Ascending aorta (tissue), 2 donors: ENCODE results near the gene TMC1. TPM values are rescaled to one million over a fixed set of nuclear protein-coding genes. Genes with fewer than 3 reads are reported as not detected.
"Not testable (repeated sequence)": the region's sequence is repeated elsewhere in the genome, so short reads cannot be mapped to it uniquely, and the experiment has no call there.

Experiments used
- DNase-seq, 2 donors: peaks; one replicate each; pipeline ENCODE4 v3.0.0-alpha.2; 2019; ENCODE audit warnings: low spot score in 2 of 2
- H3K27ac ChIP-seq, 2 donors: fragments of 200-600 bp; sonication (generic); one replicate each; pipeline ENCODE4 v1.5.1; 2016 to 2017; ENCODE audit warnings: mild to moderate bottlenecking in 1 of 2
- H3K27me3 ChIP-seq: fragments of 200-600 bp; sonication (generic); one replicate; pipeline ENCODE4 v1.5.1; 2017
- H3K36me3 ChIP-seq, 2 donors: fragments of 200-600 bp; sonication (generic); one replicate each; pipeline ENCODE4 v1.5.1; 2016
- H3K4me1 ChIP-seq, 2 donors: fragments of 200-600 bp; sonication (generic); one replicate each; pipeline ENCODE4 v1.5.1; 2016 to 2017; ENCODE audit warnings: mild to moderate bottlenecking in 1 of 2
- H3K4me3 ChIP-seq, 2 donors: fragments of 200-600 bp; sonication (generic); one replicate each; pipeline ENCODE4 v1.5.1; 2016 to 2017; ENCODE audit warnings: mild to moderate bottlenecking in 1 of 2
- H3K9me3 ChIP-seq, 2 donors: fragments of 200-600 bp; sonication (generic); one replicate each; pipeline ENCODE4 v1.5.1; 2016
- CTCF ChIP-seq, 3 experiments: fragments of 200-600 bp in 2 of 3; fragments of 450-650 bp in 1 of 3; sonication (generic) in 2 of 3; IDR thresholded peaks; one replicate each; pipeline ENCODE4 v1.5.1; 2016 to 2019; ENCODE audit warnings: antibody characterized with exemption in 3 of 3, mild to moderate bottlenecking in 1 of 3, moderate library complexity in 1 of 3
- intact Hi-C: fragments of 100-400 bp; cut with DNase I; formaldehyde crosslinking; loops from one replicate; pipeline ENCODE4 v1.15.1; 2023
- total RNA-seq: library from RNA; depleted of rRNA; stranded (reverse); fragments of >200 nt; gene quantifications from one replicate; pipeline ENCODE4 v1.1.0, GENCODE V29; 2016

The TMC1 gene
- total RNA-seq, 1 donor from 2014 or later, result not detected

- DNase-seq, result no peak
- Histone ChIP-seq H3K4me3 (no peak overlapping the region), H3K27me3 (no peaks in the 10 kb centered on the region), H3K27ac (no peak overlapping the region), H3K4me1 (peaks cover 0 to 9% of the 10 kb centered on the region in 2 donors), H3K9me3 (no peaks in the 10 kb centered on the region), H3K36me3 (no peaks in the 10 kb centered on the region)
- TF ChIP-seq CTCF (IDR thresholded peaks at IDR 0.05), result no peak
- intact Hi-C loops, result loop anchor here (5.0 kb wide), 1 partner anchor 91 kb away; no protein-coding TSS in a partner anchor
Measured at GRCh38 chr9:72855890-72856523, 334.6 kb downstream of the TMC1 start.

- peak; percentile 58 to 74 (median 64) for TF ChIP-seq CTCF (IDR thresholded peaks at IDR 0.05)
- DNase-seq, result peak in 1 of 2 donors; percentile 73
- no peaks in the 10 kb centered on the region for H3K27me3 ChIP-seq
- H3K27ac ChIP-seq, result peak overlapping the region in 1 of 2 donors; percentile 36
- H3K36me3 ChIP-seq, result no peaks in the 10 kb centered on the region
- H3K9me3 ChIP-seq, result no peaks in the 10 kb centered on the region
- H3K4me1 ChIP-seq, result peaks cover 0 to 9% of the 10 kb centered on the region in 2 donors
- intact Hi-C loops, result loop anchor here (1.0 to 5.0 kb wide), 3 partner anchors 90 to 225 kb away; no protein-coding TSS in a partner anchor
- H3K4me3 ChIP-seq, result no peak overlapping the region
Measured at GRCh38 chr9:72856972-72857623, 335.7 kb downstream of the TMC1 start.

GRCh38 chr9:72857624-72857996 lies 336.2 kb downstream of the TMC1 start:
- no peak for DNase-seq
- Histone ChIP-seq H3K9me3 (no peaks in the 10 kb centered on the region), H3K36me3 (no peaks in the 10 kb centered on the region), H3K27me3 (no peaks in the 10 kb centered on the region), H3K4me1 (peaks cover 0 to 9% of the 10 kb centered on the region in 2 donors), H3K27ac (peak overlapping the region; percentile 36 to 44), H3K4me3 (no peak overlapping the region)
- intact Hi-C loops, result loop anchor here (1.0 to 5.0 kb wide), 3 partner anchors 90 to 225 kb away; no protein-coding TSS in a partner anchor
- TF ChIP-seq CTCF (IDR thresholded peaks at IDR 0.05), result no peak

- intact Hi-C loops, result loop anchor here (5.0 kb wide), 1 partner anchor 89 kb away; no protein-coding TSS in a partner anchor
- no peak for DNase-seq
- H3K36me3 ChIP-seq, result no peaks in the 10 kb centered on the region
Measured at GRCh38 chr9:72858089-72858912, 336.9 kb downstream of the TMC1 start.

GRCh38 chr9:72862788-72863187 lies 341.4 kb downstream of the TMC1 start:
- intact Hi-C loops, result loop anchor here (2.0 kb wide), 1 partner anchor 320 kb away; no protein-coding TSS in a partner anchor
- not testable (repeated sequence) for DNase-seq, H3K4me1 ChIP-seq, H3K27ac ChIP-seq, H3K4me3 ChIP-seq, H3K9me3 ChIP-seq, H3K27me3 ChIP-seq, H3K36me3 ChIP-seq

More at GRCh38 chr9:72858089-72858912, 336.9 kb downstream of the TMC1 start:
- Histone ChIP-seq H3K9me3 (no peaks in the 10 kb centered on the region), H3K27ac (peak overlapping the region; percentile 36 to 44), H3K4me3 (no peak overlapping the region), H3K27me3 (no peaks in the 10 kb centered on the region), H3K4me1 (peaks cover 0 to 9% of the 10 kb centered on the region in 2 donors)
- no peak for TF ChIP-seq CTCF (IDR thresholded peaks at IDR 0.05)
